Panc1 (cell line): ENCODE results near the gene FAM13B. TPM values are rescaled to one million over a fixed set of nuclear protein-coding genes. Genes with fewer than 3 reads are reported as not detected.
"Not testable (repeated sequence)": the region's sequence is repeated elsewhere in the genome, so short reads cannot be mapped to it uniquely, and the experiment has no call there.

ENCODE experiments used
- ATAC-seq: fragments of 200-7000 bp; cut with Tn5 transposase; 2 replicates; pipeline ENCODE4 v1.9.1; 2020; ENCODE audit warnings: mild to moderate bottlenecking, moderate library complexity
- BruUV-seq: library from RNA; stranded (reverse); fragments of 400-500 nt; replicated peaks from 2 replicates; lab custom pipeline; 2021; lab: Mats Ljungman, UMichigan
- CTCF ChIA-PET: fragments of 300-600 bp; sonication (Branson Sonifier 250); formaldehyde crosslinking; loops from one replicate; lab custom pipeline; 2022; ENCODE audit warnings: antibody characterized with exemption; lab: Charles Lee
- POLR2A ChIA-PET: fragments of 300-600 bp; sonication (Branson Sonifier 250); formaldehyde crosslinking; loops from one replicate; lab custom pipeline; 2022; ENCODE audit warnings: antibody characterized with exemption; lab: Charles Lee
- DNase-seq: peaks from one replicate; pipeline ENCODE4 v3.0.0-alpha.2; 2010; ENCODE audit warnings: low read depth, low spot score
- H3K27ac ChIP-seq: 2 replicates; pipeline ENCODE4 v1.5.1; 2011; ENCODE audit warnings: mild to moderate bottlenecking, low read length, inconsistent platforms
- H3K27me3 ChIP-seq: fragments of 200-500 bp; sonication (Bioruptor generic); 2 replicates; pipeline ENCODE4 v1.6.0; 2014; ENCODE audit warnings: low read length, inconsistent platforms; ENCODE audit not compliant: control insufficient read depth, insufficient read depth
- H3K36me3 ChIP-seq: fragments of 200-500 bp; sonication (Bioruptor generic); 2 replicates; pipeline ENCODE4 v1.5.1; 2014; ENCODE audit warnings: inconsistent platforms, mild to moderate bottlenecking, low read length, moderate library complexity; ENCODE audit not compliant: control insufficient read depth, insufficient read depth
- H3K4me1 ChIP-seq: 2 replicates; pipeline ENCODE4 v1.5.1; 2011; ENCODE audit warnings: inconsistent platforms, mild to moderate bottlenecking, low read length, moderate library complexity; ENCODE audit not compliant: control insufficient read depth, insufficient read depth
- H3K4me3 ChIP-seq, 2 experiments: 2 replicates each; pipeline ENCODE4 v1.5.1; 2011 to 2012; ENCODE audit warnings: low read depth in 2 of 2, low read length in 2 of 2, mild to moderate bottlenecking in 2 of 2, inconsistent platforms in 1 of 2, moderate library complexity in 1 of 2
- H3K9me3 ChIP-seq: fragments of 200-500 bp; sonication (Bioruptor generic); 2 replicates; pipeline ENCODE4 v1.5.1; 2014; ENCODE audit warnings: low read depth, mild to moderate bottlenecking, inconsistent platforms, low read length, moderate library complexity; ENCODE audit not compliant: control insufficient read depth, insufficient read depth
- CTCF ChIP-seq: fragments of 450-650 bp; IDR thresholded peaks from 2 replicates; pipeline ENCODE4 v1.5.1; 2017; ENCODE audit warnings: mild to moderate bottlenecking
- POLR2AphosphoS5 ChIP-seq: IDR thresholded peaks from 2 replicates; pipeline ENCODE4 v1.6.1; 2012; ENCODE audit warnings: mild to moderate bottlenecking, low read depth, low read length, moderate library complexity
- REST ChIP-seq, 2 experiments: IDR thresholded peaks; 2 replicates each; pipeline ENCODE4 v1.6.1; 2011 to 2012; ENCODE audit warnings: low read depth in 2 of 2, control low read depth in 1 of 2, low read length in 1 of 2, mild to moderate bottlenecking in 1 of 2, moderate library complexity in 1 of 2; ENCODE audit not compliant: insufficient read depth in 1 of 2
- SIN3A ChIP-seq: IDR thresholded peaks from 2 replicates; pipeline ENCODE4 v1.6.1; 2012; ENCODE audit warnings: low read depth, mild to moderate bottlenecking, low read length, moderate library complexity, borderline replicate concordance; ENCODE audit not compliant: insufficient read depth
- TCF7L2 ChIP-seq: IDR thresholded peaks from 2 replicates; pipeline ENCODE4 v1.6.1; 2011; ENCODE audit warnings: mild to moderate bottlenecking, low read depth, low read length, inconsistent platforms
- in situ Hi-C: cut with HindIII; loops from 2 replicates; pipeline ENCODE4 v1.10.0; 2016; ENCODE audit warnings: low sequenced_read_pairs, low pct_unique_long_range_greater_than_20kb
- intact Hi-C: fragments of 100-400 bp; cut with micrococcal nuclease; formaldehyde crosslinking; loops from one replicate; pipeline ENCODE4 v1.10.0; 2022; ENCODE audit not compliant: unreplicated experiment
- total RNA-seq: library from RNA; stranded (reverse); gene quantifications from one replicate; pipeline ENCODE4 v1.2.1, GENCODE V29; 2021; ENCODE audit not compliant: unreplicated experiment

Gene FAM13B
- total RNA-seq, 1 experiment from 2014 or later: 34.9 TPM

- Histone ChIP-seq H3K4me3 (no peak overlapping the region), H3K4me1 (no peaks in the 10 kb centered on the region), H3K27ac (no peak overlapping the region), H3K36me3 (peaks cover 11% of the 10 kb centered on the region), H3K9me3 (no peaks in the 10 kb centered on the region), H3K27me3 (no peaks in the 10 kb centered on the region)
- TF ChIP-seq TCF7L2: no peak
- no peak for TF ChIP-seq CTCF
- TF ChIP-seq SIN3A: no peak
- no peak for TF ChIP-seq REST (IDR thresholded peaks at IDR 0.05; ENCODE audit: insufficient read depth in 1 of 2, low read depth in 2 of 2, low read length in 1 of 2)
- no peak for TF ChIP-seq POLR2AphosphoS5
- intact Hi-C loops (no loop called here), in situ Hi-C loops (no loop called here)
- no TSS peak for BruUV-seq
- no peak for DNase-seq
- POLR2A ChIA-PET: interaction anchor here (0.7 kb wide), 1 partner anchor 115 kb away, joined by 5 read pairs; no protein-coding TSS in a partner anchor
- ATAC-seq: no peak
- CTCF ChIA-PET: interaction anchor here (0.6 to 0.7 kb wide), 2 partner anchors 14 to 57 kb away, joined by 3 to 5 read pairs; no protein-coding TSS in a partner anchor
Measured at GRCh38 chr5:137954131-137954879, 78.6 kb downstream of the FAM13B start.

GRCh38 chr5:137945825-137946224 lies 87.1 kb downstream of the FAM13B start:
- ChIA-PET POLR2A (interaction anchor here (0.8 kb wide), 1 partner anchor 341 kb away, joined by 3 read pairs; no protein-coding TSS in a partner anchor), CTCF (no interaction called here)
- in situ Hi-C loops (no loop called here), intact Hi-C loops (no loop called here)
- no peak overlapping the region for H3K4me3 ChIP-seq
- DNase-seq: no peak
- no TSS peak for BruUV-seq
- TF ChIP-seq SIN3A (no peak), TCF7L2 (no peak), CTCF (no peak), REST (IDR thresholded peaks at IDR 0.05; ENCODE audit: insufficient read depth in 1 of 2, low read depth in 2 of 2, low read length in 1 of 2) (no peak), POLR2AphosphoS5 (no peak)
- no peak for ATAC-seq
- H3K9me3 ChIP-seq: no peaks in the 10 kb centered on the region
- no peaks in the 10 kb centered on the region for H3K27me3 ChIP-seq
- no peak overlapping the region for H3K27ac ChIP-seq
- H3K36me3 ChIP-seq: peaks cover 29% of the 10 kb centered on the region
- H3K4me1 ChIP-seq: no peaks in the 10 kb centered on the region

- H3K4me3 ChIP-seq, H3K9me3 ChIP-seq, DNase-seq, BruUV-seq, H3K27me3 ChIP-seq, CTCF ChIA-PET, intact Hi-C loops, H3K27ac ChIP-seq, POLR2A ChIA-PET, in situ Hi-C loops, H3K4me1 ChIP-seq, ATAC-seq: not testable (repeated sequence)
- H3K36me3 ChIP-seq: peaks cover 43% of the 10 kb centered on the region
Measured at GRCh38 chr5:137944280-137944679, 88.6 kb downstream of the FAM13B start.
